ENCODE measurements around the gene SLC25A25. TPM values are rescaled to one million over a fixed set of nuclear protein-coding genes. Genes with fewer than 3 reads are reported as not detected.

Gene SLC25A25
- total and polyA plus RNA-seq, 8 donors = 7.9 to 37.1 (median 13.6) TPM

GRCh38 chr9:128062846-128063831, 4.9 kb upstream of the SLC25A25 start:
- H3K4me3 ChIP-seq = no peak overlapping the region
- TF ChIP-seq, protein P1, sequence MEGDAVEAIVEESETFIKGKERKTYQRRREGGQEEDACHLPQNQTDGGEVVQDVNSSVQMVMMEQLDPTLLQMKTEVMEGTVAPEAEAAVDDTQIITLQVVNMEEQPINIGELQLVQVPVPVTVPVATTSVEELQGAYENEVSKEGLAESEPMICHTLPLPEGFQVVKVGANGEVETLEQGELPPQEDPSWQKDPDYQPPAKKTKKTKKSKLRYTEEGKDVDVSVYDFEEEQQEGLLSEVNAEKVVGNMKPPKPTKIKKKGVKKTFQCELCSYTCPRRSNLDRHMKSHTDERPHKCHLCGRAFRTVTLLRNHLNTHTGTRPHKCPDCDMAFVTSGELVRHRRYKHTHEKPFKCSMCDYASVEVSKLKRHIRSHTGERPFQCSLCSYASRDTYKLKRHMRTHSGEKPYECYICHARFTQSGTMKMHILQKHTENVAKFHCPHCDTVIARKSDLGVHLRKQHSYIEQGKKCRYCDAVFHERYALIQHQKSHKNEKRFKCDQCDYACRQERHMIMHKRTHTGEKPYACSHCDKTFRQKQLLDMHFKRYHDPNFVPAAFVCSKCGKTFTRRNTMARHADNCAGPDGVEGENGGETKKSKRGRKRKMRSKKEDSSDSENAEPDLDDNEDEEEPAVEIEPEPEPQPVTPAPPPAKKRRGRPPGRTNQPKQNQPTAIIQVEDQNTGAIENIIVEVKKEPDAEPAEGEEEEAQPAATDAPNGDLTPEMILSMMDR (IDR thresholded peaks at IDR 0.05) = no peak
- TF ChIP-seq POLR2A (IDR thresholded peaks at IDR 0.05) = no peak
- no peak for TF ChIP-seq EP300 (IDR thresholded peaks at IDR 0.05)
- TF ChIP-seq POLR2AphosphoS5 (IDR thresholded peaks at IDR 0.05) = no peak
- no peak for DNase-seq
- 90 to 95% (median 93%) methylated on average over 25 to 28 of the region's 28 CpGs for WGBS, 5 donors
- peaks cover 15 to 58% (median 31%) of the 10 kb centered on the region in 4 donors for H3K4me1 ChIP-seq
- intact Hi-C loops (cut with DNase I; ENCODE audit: low total_unique reads) = no loop called here
- peak overlapping the region in 1 of 5 donors; percentile 21 for H3K27ac ChIP-seq
- H3K36me3 ChIP-seq = peaks cover 8 to 27% (median 25%) of the 10 kb centered on the region in 4 donors
- no peaks in the 10 kb centered on the region for H3K27me3 ChIP-seq
- H3K9me3 ChIP-seq = no peaks in the 10 kb centered on the region

GRCh38 chr9:128065907-128066712, 1.9 kb upstream of the SLC25A25 start:
- no peaks in the 10 kb centered on the region for H3K27me3 ChIP-seq
- H3K9me3 ChIP-seq = no peaks in the 10 kb centered on the region
- peak overlapping the region; percentile 81 to 99 (median 95) for H3K27ac ChIP-seq
- 90 to 95% (median 93%) methylated on average over 11 to 18 of the region's 18 CpGs for WGBS, 5 donors
- intact Hi-C loops (cut with DNase I; ENCODE audit: low total_unique reads) = no loop called here
- peak in 1 of 2 donors; percentile 42 for DNase-seq
- H3K4me1 ChIP-seq = peaks cover 15 to 75% (median 48%) of the 10 kb centered on the region in 4 donors
- peak overlapping the region; percentile 35 to 89 (median 58) for H3K4me3 ChIP-seq
- peaks cover 8 to 27% (median 25%) of the 10 kb centered on the region in 4 donors for H3K36me3 ChIP-seq
- TF ChIP-seq, protein P1 (IDR thresholded peaks at IDR 0.05) = no peak
- no peak for TF ChIP-seq EP300 (IDR thresholded peaks at IDR 0.05)
- no peak for TF ChIP-seq POLR2AphosphoS5 (IDR thresholded peaks at IDR 0.05)
- TF ChIP-seq POLR2A (IDR thresholded peaks at IDR 0.05) = no peak

GRCh38 chr9:128066713-128067644, 1.1 kb upstream of the SLC25A25 start, which contains the start of gene NAIF1:
Gene NAIF1 (minus strand): TSS chr9:128067320. CDS start chr9:128067101, 219 bp downstream.
- 30 to 37% (median 35%) methylated on average over 48 to 54 of the region's 54 CpGs for WGBS, 5 donors
- intact Hi-C loops (cut with DNase I; ENCODE audit: low total_unique reads) = no loop called here

More at GRCh38 chr9:128066713-128067644, 1.1 kb upstream of the SLC25A25 start, which contains the start of gene NAIF1:
- no peak for TF ChIP-seq EP300 (IDR thresholded peaks at IDR 0.05)
- peak; percentile 14 to 93 (median 73) for TF ChIP-seq POLR2AphosphoS5 (IDR thresholded peaks at IDR 0.05)
- no peaks in the 10 kb centered on the region for H3K27me3 ChIP-seq
- H3K9me3 ChIP-seq = no peaks in the 10 kb centered on the region
- H3K27ac ChIP-seq = peak within 1 kb of the TSS; percentile 88 to 99 (median 95)
- peaks cover 19 to 77% (median 55%) of the 10 kb centered on the region in 4 donors for H3K4me1 ChIP-seq
- peak; percentile 97 to 99 for DNase-seq
- peaks cover 8 to 18% (median 18%) of the 10 kb centered on the region in 4 donors for H3K36me3 ChIP-seq
- H3K4me3 ChIP-seq = peak within 1 kb of the TSS; percentile 77 to 99 (median 94)
